Endothelial cell of umbilical vein (primary cell): ENCODE measurements around the gene ZNF319. TPM values are rescaled to one million over a fixed set of nuclear protein-coding genes. Genes with fewer than 3 reads are reported as not detected.
A peak's percentile ranks its signal among the peaks of the same experiment; 100 is the strongest.

ENCODE experiments used
- BruUV-seq: library from RNA; stranded (reverse); fragments of 400-500 nt; replicated peaks from 2 replicates; lab custom pipeline; 2021; lab: Mats Ljungman, UMichigan
- CTCF ChIA-PET: fragments of 300-600, 350-600 bp; sonication (Branson Sonifier 250); formaldehyde crosslinking; loops from one replicate; lab custom pipeline; 2021; ENCODE audit warnings: antibody characterized with exemption, inconsistent platforms; lab: Charles Lee
- POLR2A ChIA-PET: fragments of 300-600, 350-600 bp; sonication (Branson Sonifier 250); formaldehyde crosslinking; loops from one replicate; lab custom pipeline; 2021; ENCODE audit warnings: antibody characterized with exemption, inconsistent platforms; lab: Charles Lee
- DNase-seq: peaks from one replicate; pipeline ENCODE4 v3.0.0-alpha.2; 2011; ENCODE audit warnings: low read depth, low spot score
- FAIRE-seq: peaks from 2 replicates; lab custom pipeline; 2011; peaks lifted over from hg19 to GRCh38; lab: Jason Lieb, UNC
- H2AFZ ChIP-seq: 2 replicates; pipeline ENCODE4 v1.6.0; 2012; ENCODE audit warnings: low read depth, low read length, control low read depth, inconsistent platforms
- H3K27ac ChIP-seq: 2 replicates; pipeline ENCODE4 v1.5.1; 2011; ENCODE audit warnings: low read depth, mild to moderate bottlenecking, control low read depth, low read length, moderate library complexity; ENCODE audit not compliant: insufficient read depth
- H3K27me3 ChIP-seq, 2 experiments: 2 replicates each; pipeline versions ENCODE4 v1.6.0 to v1.6.1; 2011; ENCODE audit warnings: low read length in 2 of 2, mixed read lengths in 1 of 2; ENCODE audit not compliant: control insufficient read depth in 2 of 2, insufficient read depth in 2 of 2
- H3K36me3 ChIP-seq, 2 experiments: 2 replicates in 1 of 2; 3 replicates in 1 of 2; pipeline ENCODE4 v1.5.1; 2011; ENCODE audit warnings: low read length in 2 of 2, mild to moderate bottlenecking in 1 of 2, moderate library complexity in 1 of 2; ENCODE audit not compliant: control insufficient read depth in 2 of 2, insufficient read depth in 2 of 2; ENCODE audit errors: extremely low read depth in 1 of 2
- H3K4me1 ChIP-seq: 3 replicates; pipeline ENCODE4 v1.5.1; 2011; ENCODE audit warnings: mild to moderate bottlenecking, low read length; ENCODE audit not compliant: control insufficient read depth, insufficient read depth; ENCODE audit errors: extremely low read depth
- H3K4me2 ChIP-seq: 2 replicates; pipeline ENCODE4 v1.6.1; 2011; ENCODE audit warnings: low read length, control low read depth, mixed read lengths; ENCODE audit not compliant: insufficient read depth
- H3K4me3 ChIP-seq, 3 experiments: fragments of 200-600 bp in 1 of 3; sonication (generic), shearing (Covaris generic) in 1 of 3; replicated peaks in 1 of 3; 2 replicates each; pipeline ENCODE4 v1.5.1; 2011 to 2016; ENCODE audit warnings: control low read depth in 3 of 3, low read length in 3 of 3, mild to moderate bottlenecking in 2 of 3, inconsistent platforms in 1 of 3, low read depth in 1 of 3, moderate library complexity in 1 of 3; ENCODE audit not compliant: insufficient read depth in 1 of 3
- H3K79me2 ChIP-seq: 2 replicates; pipeline ENCODE4 v1.6.0; 2012; ENCODE audit warnings: low read length, inconsistent platforms; ENCODE audit not compliant: control insufficient read depth, insufficient read depth
- H3K9ac ChIP-seq: replicated peaks from 2 replicates; pipeline ENCODE3; 2011; ENCODE audit warnings: low read length, control low read depth; ENCODE audit not compliant: insufficient read depth; ENCODE audit errors: extremely low read depth
- H3K9me1 ChIP-seq: replicated peaks from 3 replicates; pipeline ENCODE4 v1.6.0; 2011; ENCODE audit warnings: mild to moderate bottlenecking, low read length; ENCODE audit not compliant: control insufficient read depth, insufficient read depth; ENCODE audit errors: extremely low read depth
- H3K9me3 ChIP-seq: replicated peaks from 2 replicates; pipeline ENCODE4 v1.5.1; 2012; ENCODE audit warnings: low read length, inconsistent platforms; ENCODE audit not compliant: control insufficient read depth, insufficient read depth
- H4K20me1 ChIP-seq: replicated peaks from 2 replicates; pipeline ENCODE3; 2011; ENCODE audit warnings: mild to moderate bottlenecking, low read length; ENCODE audit not compliant: control insufficient read depth, insufficient read depth; ENCODE audit errors: extremely low read depth
- CTCF ChIP-seq, 2 donors: IDR thresholded peaks; 1 replicate in 1 of 2; 2 replicates in 1 of 2; pipeline ENCODE4 v1.5.1; 2011; ENCODE audit warnings: low read length in 2 of 2, mild to moderate bottlenecking in 2 of 2, moderate library complexity in 2 of 2, control low read depth in 1 of 2, inconsistent platforms in 1 of 2, low read depth in 1 of 2; ENCODE audit not compliant: insufficient read depth in 1 of 2; ENCODE audit errors: extremely low read depth in 1 of 2
- EZH2 ChIP-seq: IDR thresholded peaks from 2 replicates; pipeline ENCODE4 v1.6.1; 2012; ENCODE audit warnings: borderline replicate concordance, low read depth, mild to moderate bottlenecking, moderate library complexity, low read length, inconsistent platforms; ENCODE audit not compliant: severe bottlenecking
- FOS ChIP-seq: IDR thresholded peaks from 2 replicates; pipeline ENCODE4 v1.6.1; 2011; ENCODE audit warnings: mild to moderate bottlenecking, low read length, moderate library complexity, borderline replicate concordance; ENCODE audit not compliant: insufficient read depth
- GATA2 ChIP-seq: IDR thresholded peaks from 2 replicates; pipeline ENCODE4 v1.7.0; 2011; ENCODE audit warnings: low read depth, mild to moderate bottlenecking, moderate library complexity, mixed read lengths, low read length; ENCODE audit not compliant: insufficient read length, insufficient read depth
- JUN ChIP-seq: IDR thresholded peaks from 2 replicates; pipeline ENCODE4 v1.6.1; 2011; ENCODE audit warnings: borderline replicate concordance, low read depth; ENCODE audit not compliant: insufficient read length, insufficient read depth
- MAX ChIP-seq: IDR thresholded peaks from 2 replicates; pipeline ENCODE4 v1.6.1; 2011; ENCODE audit not compliant: insufficient read depth, insufficient read length
- MYC ChIP-seq: IDR thresholded peaks from one replicate; pipeline ENCODE4 v1.6.1; 2011; ENCODE audit warnings: mild to moderate bottlenecking, low read depth, low read length
- POLR2A ChIP-seq: IDR thresholded peaks from 2 replicates; pipeline ENCODE4 v1.6.1; 2012; ENCODE audit warnings: low read depth, mild to moderate bottlenecking, control low read depth, low read length
- POLR2AphosphoS5 ChIP-seq: IDR thresholded peaks from 2 replicates; pipeline ENCODE4 v1.6.1; 2012; ENCODE audit warnings: low read depth, mild to moderate bottlenecking, control low read depth, low read length, moderate library complexity; ENCODE audit not compliant: insufficient read depth
- dilution Hi-C: fragments of 300-500 bp; cut with MboI; formaldehyde crosslinking; loops from one replicate; pipeline ENCODE4 v1.15.0; 2019; ENCODE audit warnings: low sequenced_read_pairs; ENCODE audit not compliant: extremely low pct_ligation_motif_present
- intact Hi-C: fragments of 100-400 bp; cut with micrococcal nuclease; formaldehyde crosslinking; loops from one replicate; pipeline ENCODE4 v1.10.0; 2022
- polyA plus RNA-seq, 4 experiments: library from polyadenylated mRNA; depleted of rRNA in 3 of 4; stranded (reverse) in 3 of 4; unstranded in 1 of 4; fragments of >200 nt; gene quantifications; 2 replicates each; pipeline versions ENCODE4 v1.2.1 to v1.2.3, GENCODE V29; 2011 to 2012; ENCODE audit warnings: missing spikeins in 1 of 4
- total RNA-seq: library from RNA; stranded (reverse); gene quantifications from 2 replicates; pipeline ENCODE4 v1.2.3, GENCODE V29; 2021

The ZNF319 gene
- total and polyA plus RNA-seq, 2 donors (not counting 3 experiments of a cell fraction or from before 2014, with no cell fraction given): 5.4 to 9.9 TPM

- H3K79me2 ChIP-seq: no peaks in the 10 kb centered on the region
- no peak overlapping the region for H3K27ac ChIP-seq
- H2AFZ ChIP-seq: no peak overlapping the region
- TSS peak; percentile 36 for BruUV-seq
- no peaks in the 10 kb centered on the region for H4K20me1 ChIP-seq
- CTCF ChIA-PET: interaction anchor here (0.6 to 1.2 kb wide), 3 partner anchors 14 to 51 kb away, joined by 3 to 6 read pairs (median 3); no protein-coding TSS in a partner anchor
- TF ChIP-seq CTCF (IDR thresholded peaks at IDR 0.05; ENCODE audit: extremely low read depth in 1 of 2, insufficient read depth in 1 of 2, low read depth in 1 of 2, low read length in 2 of 2) (no peak), FOS (no peak), GATA2 (no peak), MAX (no peak), POLR2AphosphoS5 (no peak), EZH2 (no peak), MYC (no peak), JUN (no peak), POLR2A (no peak)
- intact Hi-C loops (no loop called here), dilution Hi-C loops (no loop called here)
- H3K9me3 ChIP-seq: no peaks in the 10 kb centered on the region
- H3K4me3 ChIP-seq: no peak overlapping the region
- H3K9ac ChIP-seq: no peak overlapping the region
- DNase-seq (no peak), FAIRE-seq (no peak)
- H3K9me1 ChIP-seq: no peaks in the 10 kb centered on the region
- H3K4me2 ChIP-seq: no peak overlapping the region
- POLR2A ChIA-PET: no interaction called here
- H3K4me1 ChIP-seq: no peaks in the 10 kb centered on the region
- no peaks in the 10 kb centered on the region for H3K36me3 ChIP-seq
- no peaks in the 10 kb centered on the region for H3K27me3 ChIP-seq
Observed at GRCh38 chr16:58046054-58046881, 45.8 kb upstream of the ZNF319 start.
